C4-2B (cell line): Measurements from ENCODE around the gene EMID1.

ENCODE experiments used
- ZFX ChIP-seq: fragments of 450-650 bp; IDR thresholded peaks from 2 replicates; pipeline ENCODE4 v1.6.1; 2017
- TF ChIP-seq, protein P1 (sequence below): fragments of 450-650 bp; conservative IDR thresholded peaks from 2 replicates; pipeline ENCODE4 v1.5.1; 2017; ENCODE audit warnings: mild to moderate bottlenecking

DNA sequence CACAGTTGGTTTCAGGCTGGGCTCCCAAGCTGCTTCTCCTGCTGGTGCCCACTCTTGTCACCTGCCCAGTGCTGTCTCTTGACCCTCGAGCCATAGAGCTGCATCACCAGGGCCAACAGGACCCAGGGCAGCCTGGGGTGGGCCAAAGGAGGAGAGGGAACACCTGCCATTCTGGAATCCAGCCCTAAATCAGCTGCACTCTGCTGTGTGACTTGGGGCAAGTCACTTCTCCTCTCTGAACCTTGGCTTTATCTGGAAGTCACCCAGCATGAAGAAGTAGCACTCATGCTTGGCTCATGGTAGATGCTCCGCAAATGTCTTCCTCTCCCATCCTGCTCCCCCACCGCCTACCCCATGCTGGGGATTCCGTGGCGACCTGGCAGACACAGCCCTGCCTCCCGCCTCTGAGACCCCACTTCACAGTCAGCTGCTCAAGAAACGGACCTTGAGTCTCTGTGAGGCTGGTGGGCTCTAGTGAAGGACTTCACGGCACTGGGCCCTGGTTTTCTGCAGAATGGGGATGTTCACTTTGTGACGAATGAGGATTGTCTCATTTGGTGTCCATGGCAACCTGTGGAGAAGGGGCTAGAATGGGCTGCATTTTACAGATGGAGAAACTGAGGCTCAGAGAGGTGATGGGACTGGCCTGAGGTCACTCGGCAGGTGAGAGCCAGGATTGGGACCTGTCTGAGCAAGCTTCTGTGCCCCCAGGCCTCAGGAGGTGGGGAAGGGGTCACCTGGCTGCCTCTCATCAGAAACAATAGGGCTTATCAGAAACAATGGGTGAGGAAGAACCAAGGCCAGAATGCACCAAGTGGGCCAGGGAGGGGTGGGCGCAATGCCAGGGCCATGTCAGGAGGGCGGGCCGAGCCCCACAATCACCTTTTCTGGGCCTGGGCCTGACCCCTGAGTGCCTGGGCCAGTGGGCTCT lies 12.4 kb downstream of the EMID1 start:
- TF ChIP-seq, protein P1, sequence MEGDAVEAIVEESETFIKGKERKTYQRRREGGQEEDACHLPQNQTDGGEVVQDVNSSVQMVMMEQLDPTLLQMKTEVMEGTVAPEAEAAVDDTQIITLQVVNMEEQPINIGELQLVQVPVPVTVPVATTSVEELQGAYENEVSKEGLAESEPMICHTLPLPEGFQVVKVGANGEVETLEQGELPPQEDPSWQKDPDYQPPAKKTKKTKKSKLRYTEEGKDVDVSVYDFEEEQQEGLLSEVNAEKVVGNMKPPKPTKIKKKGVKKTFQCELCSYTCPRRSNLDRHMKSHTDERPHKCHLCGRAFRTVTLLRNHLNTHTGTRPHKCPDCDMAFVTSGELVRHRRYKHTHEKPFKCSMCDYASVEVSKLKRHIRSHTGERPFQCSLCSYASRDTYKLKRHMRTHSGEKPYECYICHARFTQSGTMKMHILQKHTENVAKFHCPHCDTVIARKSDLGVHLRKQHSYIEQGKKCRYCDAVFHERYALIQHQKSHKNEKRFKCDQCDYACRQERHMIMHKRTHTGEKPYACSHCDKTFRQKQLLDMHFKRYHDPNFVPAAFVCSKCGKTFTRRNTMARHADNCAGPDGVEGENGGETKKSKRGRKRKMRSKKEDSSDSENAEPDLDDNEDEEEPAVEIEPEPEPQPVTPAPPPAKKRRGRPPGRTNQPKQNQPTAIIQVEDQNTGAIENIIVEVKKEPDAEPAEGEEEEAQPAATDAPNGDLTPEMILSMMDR, result no peak
- no peak for TF ChIP-seq ZFX
